IPS DF 6.9 (cell line): Measurements from ENCODE around the gene SPSB1.

Source experiments
- DNase-seq: peaks from one replicate; pipeline ENCODE4 v3.0.0-alpha.2; 2013; ENCODE audit warnings: low read depth, low spot score
- H3K27ac ChIP-seq: one replicate; pipeline ENCODE4 v1.5.1; 2013; ENCODE audit warnings: low read length, control low read depth
- H3K27me3 ChIP-seq: 2 replicates; pipeline ENCODE4 v1.6.1; 2013; ENCODE audit warnings: mild to moderate bottlenecking, low read length; ENCODE audit not compliant: control insufficient read depth, insufficient read depth
- H3K36me3 ChIP-seq: 2 replicates; pipeline ENCODE4 v1.6.1; 2013; ENCODE audit warnings: low read length; ENCODE audit not compliant: control insufficient read depth, insufficient read depth
- H3K4me1 ChIP-seq: 2 replicates; pipeline ENCODE4 v1.6.1; 2013; ENCODE audit warnings: low read length; ENCODE audit not compliant: control insufficient read depth, insufficient read depth
- H3K4me3 ChIP-seq: 2 replicates; pipeline ENCODE4 v1.5.1; 2013; ENCODE audit warnings: mild to moderate bottlenecking, low read length
- H3K9me3 ChIP-seq: 2 replicates; pipeline ENCODE4 v1.6.1; 2013; ENCODE audit warnings: low read length, inconsistent platforms; ENCODE audit not compliant: control insufficient read depth, insufficient read depth
- WGBS: extraction: QIAGEN DNeasy Blood & Tissue Kit; methylation state at CpG from one replicate; pipeline ENCODE4 v1.1.7; 2013; ENCODE audit warnings: mixed read lengths, missing lambda C conversion rate; ENCODE audit not compliant: insufficient read length, insufficient coverage; 5-methylcytosine and 5-hydroxymethylcytosine counted together

Gene SPSB1

GRCh38 chr1:9394010-9394409 is 101.3 kb downstream of the SPSB1 start:
- no peaks in the 10 kb centered on the region for H3K4me1 ChIP-seq
- no peak for DNase-seq
- WGBS = no CpG with 5 or more reads among the region's 6 CpGs
- no peaks in the 10 kb centered on the region for H3K9me3 ChIP-seq
- H3K4me3 ChIP-seq = no peak overlapping the region
- H3K27ac ChIP-seq = no peak overlapping the region
- no peaks in the 10 kb centered on the region for H3K36me3 ChIP-seq
- no peaks in the 10 kb centered on the region for H3K27me3 ChIP-seq

- no peak for DNase-seq
- Histone ChIP-seq H3K27ac (no peak overlapping the region), H3K36me3 (no peaks in the 10 kb centered on the region), H3K9me3 (no peaks in the 10 kb centered on the region), H3K27me3 (no peaks in the 10 kb centered on the region), H3K4me1 (no peaks in the 10 kb centered on the region), H3K4me3 (no peak overlapping the region)
- WGBS = no CpG with 5 or more reads among the region's 7 CpGs
Measured at GRCh38 chr1:9395018-9395417, 102.3 kb downstream of the SPSB1 start.

DNA sequence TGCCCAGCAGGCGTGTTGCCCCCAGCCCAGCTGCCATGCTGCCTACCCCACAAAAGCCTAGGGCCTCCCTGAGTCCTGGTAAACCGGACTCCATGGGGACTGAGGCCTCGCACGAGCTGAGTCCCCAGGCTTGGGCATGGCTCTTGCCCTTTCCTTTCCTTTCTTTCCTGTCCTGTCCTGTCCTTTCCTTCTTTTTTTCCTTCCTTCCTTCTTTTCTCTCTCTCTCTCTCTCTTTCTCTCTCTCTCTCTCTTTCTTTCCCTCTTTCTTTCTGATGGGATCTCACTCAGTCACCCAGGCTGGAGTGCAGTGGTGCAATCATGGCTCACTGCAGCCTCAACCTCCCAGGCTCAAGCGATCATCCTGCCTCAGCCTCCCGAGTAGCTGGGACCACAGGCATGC is 104.4 kb downstream of the SPSB1 start:
- no peaks in the 10 kb centered on the region for H3K36me3 ChIP-seq
- no peaks in the 10 kb centered on the region for H3K27me3 ChIP-seq
- no CpG with 5 or more reads among the region's 6 CpGs for WGBS

DNA sequence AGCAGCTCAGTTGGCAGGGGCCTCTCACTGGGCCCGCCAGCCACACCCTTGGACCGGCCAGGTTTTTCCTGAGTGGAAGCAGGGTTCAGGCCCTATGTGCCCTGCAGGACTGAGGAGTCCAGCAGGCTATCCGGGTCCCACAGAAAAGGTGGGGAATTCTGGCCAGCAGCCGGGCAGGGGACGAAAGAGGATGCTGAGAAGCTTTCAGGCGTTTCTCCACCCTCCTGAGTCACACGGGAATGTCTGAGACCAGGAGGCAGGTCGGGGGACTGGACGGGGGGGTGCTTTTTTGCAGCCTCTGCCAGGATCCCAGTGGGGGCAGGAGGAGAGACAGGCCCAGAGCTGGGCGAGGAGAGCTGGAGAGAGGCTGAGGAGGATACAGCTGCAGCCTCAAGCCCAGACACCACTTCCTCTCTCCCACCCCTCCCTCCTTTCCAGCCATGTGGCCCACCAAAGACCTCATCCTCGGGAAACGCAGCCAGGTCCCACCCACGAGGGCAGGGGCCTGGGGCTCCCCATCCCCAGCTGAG is 105.4 kb downstream of the SPSB1 start:
- Histone ChIP-seq H3K27ac (no peak overlapping the region), H3K4me3 (no peak overlapping the region), H3K4me1 (no peaks in the 10 kb centered on the region), H3K36me3 (no peaks in the 10 kb centered on the region), H3K27me3 (no peaks in the 10 kb centered on the region), H3K9me3 (no peaks in the 10 kb centered on the region)
- no CpG with 5 or more reads among the region's 13 CpGs for WGBS
- no peak for DNase-seq

More for the DNA sequence above, 104.4 kb downstream of the SPSB1 start:
- DNase-seq = no peak
- H3K4me1 ChIP-seq = no peaks in the 10 kb centered on the region
- no peak overlapping the region for H3K4me3 ChIP-seq
- no peaks in the 10 kb centered on the region for H3K9me3 ChIP-seq
- H3K27ac ChIP-seq = no peak overlapping the region

- H3K4me1 ChIP-seq = no peaks in the 10 kb centered on the region
- WGBS = no CpG with 5 or more reads among the region's 21 CpGs
- no peaks in the 10 kb centered on the region for H3K27me3 ChIP-seq
- DNase-seq = no peak
- H3K36me3 ChIP-seq = no peaks in the 10 kb centered on the region
- H3K9me3 ChIP-seq = no peaks in the 10 kb centered on the region
- H3K27ac ChIP-seq = no peak overlapping the region
- H3K4me3 ChIP-seq = no peak overlapping the region
Measured at GRCh38 chr1:9399510-9400424, 107.1 kb downstream of the SPSB1 start.

- no peaks in the 10 kb centered on the region for H3K4me1 ChIP-seq
- H3K9me3 ChIP-seq = no peaks in the 10 kb centered on the region
- no peaks in the 10 kb centered on the region for H3K36me3 ChIP-seq
- H3K4me3 ChIP-seq = no peak overlapping the region
- H3K27me3 ChIP-seq = no peaks in the 10 kb centered on the region
- H3K27ac ChIP-seq = no peak overlapping the region
- WGBS = no CpG with 5 or more reads among the region's 13 CpGs
- no peak for DNase-seq
Measured at GRCh38 chr1:9400425-9401079, 107.9 kb downstream of the SPSB1 start.

- DNase-seq = no peak
- Histone ChIP-seq H3K4me1 (no peaks in the 10 kb centered on the region), H3K9me3 (no peaks in the 10 kb centered on the region), H3K27ac (no peak overlapping the region), H3K27me3 (no peaks in the 10 kb centered on the region), H3K4me3 (no peak overlapping the region), H3K36me3 (no peaks in the 10 kb centered on the region)
- WGBS = no CpG with 5 or more reads among the region's 15 CpGs
Measured at GRCh38 chr1:9401080-9401453, 108.4 kb downstream of the SPSB1 start.

DNA sequence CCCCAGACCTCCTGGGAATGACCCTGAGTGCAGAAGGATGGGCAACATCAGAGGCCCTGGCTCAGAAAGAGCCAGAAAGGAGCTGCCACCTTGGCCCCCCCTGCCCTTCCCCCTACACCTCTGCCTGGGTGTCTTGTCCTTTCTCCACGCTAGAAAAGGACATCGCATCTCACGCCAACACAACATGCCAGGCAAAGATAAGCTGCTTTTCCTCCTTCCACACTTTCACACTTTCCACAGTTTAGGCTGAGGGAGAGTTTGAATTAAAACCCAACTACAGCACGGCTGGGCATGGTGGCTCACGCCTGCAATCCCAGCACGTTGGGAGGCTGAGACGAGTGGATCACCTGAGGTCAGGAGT is 109.5 kb downstream of the SPSB1 start:
- DNase-seq = no peak
- Histone ChIP-seq H3K9me3 (no peaks in the 10 kb centered on the region), H3K4me1 (no peaks in the 10 kb centered on the region), H3K4me3 (no peak overlapping the region), H3K27ac (no peak overlapping the region), H3K36me3 (no peaks in the 10 kb centered on the region), H3K27me3 (no peaks in the 10 kb centered on the region)
- WGBS = no CpG with 5 or more reads among the region's 7 CpGs

GRCh38 chr1:9402717-9403225 is 110.1 kb downstream of the SPSB1 start:
- no peak overlapping the region for H3K4me3 ChIP-seq
- no CpG with 5 or more reads among the region's 13 CpGs for WGBS
- DNase-seq = no peak
- no peaks in the 10 kb centered on the region for H3K9me3 ChIP-seq
- no peaks in the 10 kb centered on the region for H3K27me3 ChIP-seq
- H3K27ac ChIP-seq = no peak overlapping the region
- no peaks in the 10 kb centered on the region for H3K36me3 ChIP-seq
- H3K4me1 ChIP-seq = no peaks in the 10 kb centered on the region

DNA sequence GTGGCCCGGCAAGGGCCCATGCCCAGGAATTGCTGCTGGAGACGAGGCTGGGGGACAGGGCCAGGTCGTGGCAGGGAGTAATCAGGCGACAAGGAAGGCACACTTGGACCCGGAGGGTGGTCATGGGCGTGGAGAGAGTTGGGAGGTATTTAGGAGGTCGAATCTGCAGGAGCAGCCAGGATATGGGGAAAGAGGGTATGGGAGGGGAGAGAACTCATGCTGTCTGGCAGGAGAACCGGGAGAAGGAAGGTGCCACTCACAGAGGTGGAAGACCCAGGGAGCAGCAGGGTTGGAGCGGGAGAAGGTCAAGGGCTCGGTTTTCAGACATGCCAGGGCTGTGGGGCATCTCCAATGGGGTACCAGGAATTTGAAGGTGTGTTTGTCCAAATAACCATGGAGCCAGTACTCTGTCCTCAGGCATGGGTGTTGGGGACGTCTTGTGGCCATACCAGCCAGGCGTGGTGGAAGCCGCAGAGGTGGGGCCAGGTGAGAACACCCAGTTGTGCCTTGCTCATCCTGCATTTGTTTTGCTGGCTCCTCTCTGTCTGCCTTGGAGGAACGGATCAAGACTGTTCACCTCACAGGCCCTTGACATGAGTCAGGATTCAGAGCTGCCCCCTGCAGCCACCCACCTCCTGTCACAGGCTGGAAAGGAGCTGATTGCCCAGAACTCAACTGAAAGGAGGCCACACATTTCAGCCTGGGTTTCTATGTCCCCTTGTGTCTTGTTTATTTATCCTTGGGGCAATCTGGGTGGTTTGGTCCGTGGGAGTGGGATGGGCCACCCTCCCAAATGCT is 111.6 kb downstream of the SPSB1 start:
- no peak for DNase-seq
- Histone ChIP-seq H3K36me3 (no peaks in the 10 kb centered on the region), H3K27ac (no peak overlapping the region), H3K27me3 (no peaks in the 10 kb centered on the region), H3K4me1 (no peaks in the 10 kb centered on the region), H3K9me3 (no peaks in the 10 kb centered on the region), H3K4me3 (no peak overlapping the region)
- no CpG with 5 or more reads among the region's 15 CpGs for WGBS
